PFSK-1 (cell line): ENCODE data around the gene LRRC4.

Experiments used
- FOXP2 ChIP-seq: optimal IDR thresholded peaks from 2 replicates; pipeline ENCODE3; 2011; ENCODE audit warnings: borderline replicate concordance, control low read depth, inconsistent platforms; ENCODE audit not compliant: insufficient read depth; ENCODE audit errors: extremely low read length, extremely low read depth
- POLR2AphosphoS5 ChIP-seq: IDR thresholded peaks from 2 replicates; pipeline ENCODE4 v1.6.1; 2012; ENCODE audit warnings: low read depth, mild to moderate bottlenecking, control low read depth, low read length, moderate library complexity
- TAF1 ChIP-seq: IDR thresholded peaks from 2 replicates; pipeline ENCODE4 v1.6.1; 2012; ENCODE audit warnings: low read length, control low read depth, borderline replicate concordance; ENCODE audit not compliant: insufficient read depth
- TF ChIP-seq, protein P1 (sequence below), 2 experiments: IDR thresholded peaks; 2 replicates each; pipeline versions ENCODE4 v1.6.1 to v1.8.0; 2011 to 2012; ENCODE audit warnings: low read depth in 2 of 2, low read length in 2 of 2, control low read depth in 1 of 2, inconsistent platforms in 1 of 2, mild to moderate bottlenecking in 1 of 2, moderate library complexity in 1 of 2; ENCODE audit not compliant: insufficient read depth in 1 of 2

DNA sequence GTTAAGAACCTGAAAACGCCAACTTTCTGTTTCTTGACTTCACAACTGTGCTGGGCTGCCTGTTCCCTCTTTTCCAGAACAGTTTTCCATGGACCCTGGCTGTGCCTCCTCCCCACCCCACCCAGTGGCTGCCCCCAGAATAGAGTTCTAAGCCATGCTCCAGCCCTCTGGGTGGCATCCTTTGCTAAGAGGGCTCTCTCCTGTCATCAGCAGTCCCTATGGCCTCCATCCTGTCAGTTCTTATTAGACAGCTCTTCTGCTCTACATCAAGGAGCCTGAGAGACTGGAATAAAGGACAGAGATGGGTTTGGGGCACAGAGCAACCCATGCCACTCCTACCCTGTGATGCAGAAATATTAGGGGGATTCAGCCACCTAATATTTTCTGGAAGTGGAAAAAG is 13.9 kb upstream of the LRRC4 start:
- TF ChIP-seq TAF1: no peak
- TF ChIP-seq, protein P1, sequence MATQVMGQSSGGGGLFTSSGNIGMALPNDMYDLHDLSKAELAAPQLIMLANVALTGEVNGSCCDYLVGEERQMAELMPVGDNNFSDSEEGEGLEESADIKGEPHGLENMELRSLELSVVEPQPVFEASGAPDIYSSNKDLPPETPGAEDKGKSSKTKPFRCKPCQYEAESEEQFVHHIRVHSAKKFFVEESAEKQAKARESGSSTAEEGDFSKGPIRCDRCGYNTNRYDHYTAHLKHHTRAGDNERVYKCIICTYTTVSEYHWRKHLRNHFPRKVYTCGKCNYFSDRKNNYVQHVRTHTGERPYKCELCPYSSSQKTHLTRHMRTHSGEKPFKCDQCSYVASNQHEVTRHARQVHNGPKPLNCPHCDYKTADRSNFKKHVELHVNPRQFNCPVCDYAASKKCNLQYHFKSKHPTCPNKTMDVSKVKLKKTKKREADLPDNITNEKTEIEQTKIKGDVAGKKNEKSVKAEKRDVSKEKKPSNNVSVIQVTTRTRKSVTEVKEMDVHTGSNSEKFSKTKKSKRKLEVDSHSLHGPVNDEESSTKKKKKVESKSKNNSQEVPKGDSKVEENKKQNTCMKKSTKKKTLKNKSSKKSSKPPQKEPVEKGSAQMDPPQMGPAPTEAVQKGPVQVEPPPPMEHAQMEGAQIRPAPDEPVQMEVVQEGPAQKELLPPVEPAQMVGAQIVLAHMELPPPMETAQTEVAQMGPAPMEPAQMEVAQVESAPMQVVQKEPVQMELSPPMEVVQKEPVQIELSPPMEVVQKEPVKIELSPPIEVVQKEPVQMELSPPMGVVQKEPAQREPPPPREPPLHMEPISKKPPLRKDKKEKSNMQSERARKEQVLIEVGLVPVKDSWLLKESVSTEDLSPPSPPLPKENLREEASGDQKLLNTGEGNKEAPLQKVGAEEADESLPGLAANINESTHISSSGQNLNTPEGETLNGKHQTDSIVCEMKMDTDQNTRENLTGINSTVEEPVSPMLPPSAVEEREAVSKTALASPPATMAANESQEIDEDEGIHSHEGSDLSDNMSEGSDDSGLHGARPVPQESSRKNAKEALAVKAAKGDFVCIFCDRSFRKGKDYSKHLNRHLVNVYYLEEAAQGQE (IDR thresholded peaks at IDR 0.05; ENCODE audit: insufficient read depth in 1 of 2, low read depth in 2 of 2, low read length in 2 of 2): no peak
- TF ChIP-seq POLR2AphosphoS5: no peak
- TF ChIP-seq FOXP2: no peak
